GM08714 (cell line): ENCODE results near the gene DDX1.
"Not testable (repeated sequence)": the region's sequence is repeated elsewhere in the genome, so short reads cannot be mapped to it uniquely, and the experiment has no call there.

ENCODE experiments used
- H3K4me3 ChIP-seq: fragments of 200-500 bp; sonication (Bioruptor generic); 2 replicates; pipeline ENCODE4 v1.5.1; 2014; ENCODE audit warnings: mild to moderate bottlenecking, low read length, inconsistent platforms
- ZNF274 ChIP-seq: IDR thresholded peaks from 2 replicates; pipeline ENCODE4 v1.6.1; 2012; ENCODE audit warnings: mild to moderate bottlenecking, low read depth, low read length

Gene DDX1

GRCh38 chr2:15613736-15614429 is 22.2 kb downstream of the DDX1 start:
- TF ChIP-seq ZNF274 = no peak
- H3K4me3 ChIP-seq = no peak overlapping the region

- H3K4me3 ChIP-seq = no peak overlapping the region
- no peak for TF ChIP-seq ZNF274
Measured at GRCh38 chr2:15614545-15615300, 23.1 kb downstream of the DDX1 start.

- no peak for TF ChIP-seq ZNF274
- H3K4me3 ChIP-seq = no peak overlapping the region
Measured at GRCh38 chr2:15615301-15615920, 23.7 kb downstream of the DDX1 start.

- no peak overlapping the region for H3K4me3 ChIP-seq
- TF ChIP-seq ZNF274 = no peak
Measured at GRCh38 chr2:15616429-15616828, 24.8 kb downstream of the DDX1 start.

GRCh38 chr2:15616850-15617777 is 25.4 kb downstream of the DDX1 start:
- H3K4me3 ChIP-seq = no peak overlapping the region
- TF ChIP-seq ZNF274 = no peak

GRCh38 chr2:15617778-15618448 is 26.2 kb downstream of the DDX1 start:
- no peak for TF ChIP-seq ZNF274
- H3K4me3 ChIP-seq = no peak overlapping the region

GRCh38 chr2:15618449-15618855 is 26.8 kb downstream of the DDX1 start:
- no peak for TF ChIP-seq ZNF274
- H3K4me3 ChIP-seq = no peak overlapping the region

- TF ChIP-seq ZNF274 = no peak
- no peak overlapping the region for H3K4me3 ChIP-seq
Measured at GRCh38 chr2:15619076-15619475, 27.4 kb downstream of the DDX1 start.

- no peak overlapping the region for H3K4me3 ChIP-seq
- no peak for TF ChIP-seq ZNF274
Measured at GRCh38 chr2:15619510-15619909, 27.8 kb downstream of the DDX1 start.

- TF ChIP-seq ZNF274 = no peak
Measured at GRCh38 chr2:15619938-15620337, 28.3 kb downstream of the DDX1 start.

GRCh38 chr2:15620340-15620739 is 28.7 kb downstream of the DDX1 start:
- TF ChIP-seq ZNF274 = no peak
- no peak overlapping the region for H3K4me3 ChIP-seq

More at GRCh38 chr2:15619938-15620337, 28.3 kb downstream of the DDX1 start:
- H3K4me3 ChIP-seq = no peak overlapping the region

GRCh38 chr2:15620857-15621471 is 29.3 kb downstream of the DDX1 start:
- no peak for TF ChIP-seq ZNF274
- H3K4me3 ChIP-seq = no peak overlapping the region

- H3K4me3 ChIP-seq = not testable (repeated sequence)
Measured at GRCh38 chr2:15621472-15621870, 29.8 kb downstream of the DDX1 start.
